PC-9 (cell line): ENCODE data around the gene SLC25A15.

Experiments used
- CTCF ChIP-seq: fragments of 200-600 bp; sonication (generic); conservative IDR thresholded peaks from 2 replicates; pipeline ENCODE4 v1.6.1; 2017; ENCODE audit warnings: mixed run types, antibody characterized with exemption, mild to moderate bottlenecking, moderate library complexity
- EZH2 ChIP-seq: fragments of 200-600 bp; sonication (generic); IDR thresholded peaks from 2 replicates; pipeline ENCODE4 v1.8.0; 2017; ENCODE audit warnings: antibody characterized with exemption, low read depth

DNA sequence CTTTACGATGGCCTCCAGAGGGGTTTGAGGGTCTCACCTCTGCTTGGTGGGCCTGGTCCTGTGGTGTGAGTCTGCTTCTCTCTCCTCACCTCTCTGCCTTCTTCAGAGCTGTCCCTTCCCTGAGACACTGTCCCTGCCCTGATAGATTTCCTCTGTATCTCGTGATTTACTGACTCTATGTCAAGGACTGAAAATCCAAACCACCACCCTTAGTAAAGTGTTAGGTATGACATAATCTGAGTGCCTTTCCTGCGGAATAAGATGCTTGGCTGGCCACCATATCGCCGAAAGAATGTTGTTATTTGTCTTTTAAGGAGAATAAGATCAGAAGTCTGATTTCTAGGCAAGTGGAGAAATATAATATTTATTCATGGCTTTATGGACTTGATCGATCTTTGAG, 7.2 kb downstream of the SLC25A15 start:
- TF ChIP-seq CTCF, result no peak
- no peak for TF ChIP-seq EZH2
